ENCODE measurements around the gene WDR54.
"Not testable (repeated sequence)": the region's sequence is repeated elsewhere in the genome, so short reads cannot be mapped to it uniquely, and the experiment has no call there.

Gene WDR54

GRCh38 chr2:74458132-74458937 lies 36.8 kb downstream of the WDR54 start, which contains the start of gene WBP1:
TSS of gene WBP1 (plus strand) at chr2:74458438. CDS start at chr2:74458603, 165 bp downstream.
- Histone ChIP-seq H3K4me3 (ENCODE audit: insufficient read length, low read depth) (peak within 1 kb of the TSS; percentile 86), H3K9me3 (ENCODE audit: insufficient read depth, low read length) (no peaks in the 10 kb centered on the region), H3K27me3 (ENCODE audit: insufficient read depth, insufficient read length) (no peaks in the 10 kb centered on the region), H3K4me1 (ENCODE audit: insufficient read depth, insufficient read length) (no peaks in the 10 kb centered on the region), H3K9ac (ENCODE audit: insufficient read length, low read depth) (peak within 1 kb of the TSS; percentile 95), H3K36me3 (ENCODE audit: insufficient read depth, insufficient read length, low read length) (peaks cover 33% of the 10 kb centered on the region)
- no peak for TF ChIP-seq ZNF274 (IDR thresholded peaks at IDR 0.05; ENCODE audit: low read depth, low read length)
- TF ChIP-seq SUZ12 (IDR thresholded peaks at IDR 0.05; ENCODE audit: extremely low read depth, insufficient read depth, insufficient read length): no peak
- peak; percentile 45 for TF ChIP-seq YY1 (IDR thresholded peaks at IDR 0.05; ENCODE audit: insufficient read depth, insufficient read length)
- peak; percentile 99 for DNase-seq (ENCODE audit: low read depth, low spot score)

- H3K9ac ChIP-seq (ENCODE audit: insufficient read length, low read depth): peak overlapping the region; percentile 95
- H3K36me3 ChIP-seq (ENCODE audit: insufficient read depth, insufficient read length, low read length): peaks cover 35% of the 10 kb centered on the region
- no peaks in the 10 kb centered on the region for H3K9me3 ChIP-seq (ENCODE audit: insufficient read depth, low read length)
- no peaks in the 10 kb centered on the region for H3K27me3 ChIP-seq (ENCODE audit: insufficient read depth, insufficient read length)
- no peaks in the 10 kb centered on the region for H3K4me1 ChIP-seq (ENCODE audit: insufficient read depth, insufficient read length)
- DNase-seq (ENCODE audit: low read depth, low spot score): no peak
- TF ChIP-seq YY1 (IDR thresholded peaks at IDR 0.05; ENCODE audit: insufficient read depth, insufficient read length) (no peak), SUZ12 (IDR thresholded peaks at IDR 0.05; ENCODE audit: extremely low read depth, insufficient read depth, insufficient read length) (no peak), ZNF274 (IDR thresholded peaks at IDR 0.05; ENCODE audit: low read depth, low read length) (no peak)
- peak overlapping the region; percentile 86 for H3K4me3 ChIP-seq (ENCODE audit: insufficient read length, low read depth)
Observed at GRCh38 chr2:74458938-74459363, 37.4 kb downstream of the WDR54 start.

- H3K4me3 ChIP-seq (ENCODE audit: insufficient read length, low read depth); DNase-seq (ENCODE audit: low read depth, low spot score): not testable (repeated sequence)
Observed at GRCh38 chr2:74459503-74460118, 38.1 kb downstream of the WDR54 start.

GRCh38 chr2:74460187-74460586 lies 38.7 kb downstream of the WDR54 start:
- H3K27me3 ChIP-seq (ENCODE audit: insufficient read depth, insufficient read length); DNase-seq (ENCODE audit: low read depth, low spot score); H3K4me3 ChIP-seq (ENCODE audit: insufficient read length, low read depth); H3K9ac ChIP-seq (ENCODE audit: insufficient read length, low read depth); H3K4me1 ChIP-seq (ENCODE audit: insufficient read depth, insufficient read length); H3K9me3 ChIP-seq (ENCODE audit: insufficient read depth, low read length): not testable (repeated sequence)
- H3K36me3 ChIP-seq (ENCODE audit: insufficient read depth, insufficient read length, low read length): peaks cover 35% of the 10 kb centered on the region

More at GRCh38 chr2:74459503-74460118, 38.1 kb downstream of the WDR54 start:
- Histone ChIP-seq H3K9ac (ENCODE audit: insufficient read length, low read depth) (peak overlapping the region; percentile 38), H3K36me3 (ENCODE audit: insufficient read depth, insufficient read length, low read length) (peaks cover 35% of the 10 kb centered on the region)
- not testable (repeated sequence) for H3K9me3 ChIP-seq (ENCODE audit: insufficient read depth, low read length); H3K4me1 ChIP-seq (ENCODE audit: insufficient read depth, insufficient read length); H3K27me3 ChIP-seq (ENCODE audit: insufficient read depth, insufficient read length)

GRCh38 chr2:74461187-74462053 lies 39.9 kb downstream of the WDR54 start:
- no peak overlapping the region for H3K4me3 ChIP-seq (ENCODE audit: insufficient read length, low read depth)
- no peaks in the 10 kb centered on the region for H3K4me1 ChIP-seq (ENCODE audit: insufficient read depth, insufficient read length)
- H3K9me3 ChIP-seq (ENCODE audit: insufficient read depth, low read length): no peaks in the 10 kb centered on the region
- no peak for DNase-seq (ENCODE audit: low read depth, low spot score)
- peaks cover 29% of the 10 kb centered on the region for H3K36me3 ChIP-seq (ENCODE audit: insufficient read depth, insufficient read length, low read length)
- H3K27me3 ChIP-seq (ENCODE audit: insufficient read depth, insufficient read length): no peaks in the 10 kb centered on the region
- TF ChIP-seq YY1 (IDR thresholded peaks at IDR 0.05; ENCODE audit: insufficient read depth, insufficient read length) (no peak), ZNF274 (IDR thresholded peaks at IDR 0.05; ENCODE audit: low read depth, low read length) (no peak)
- no peak overlapping the region for H3K9ac ChIP-seq (ENCODE audit: insufficient read length, low read depth)

GRCh38 chr2:74462054-74462785 lies 40.7 kb downstream of the WDR54 start:
- H3K36me3 ChIP-seq (ENCODE audit: insufficient read depth, insufficient read length, low read length): peaks cover 29% of the 10 kb centered on the region
- TF ChIP-seq ZNF274 (IDR thresholded peaks at IDR 0.05; ENCODE audit: low read depth, low read length) (no peak), SUZ12 (IDR thresholded peaks at IDR 0.05; ENCODE audit: extremely low read depth, insufficient read depth, insufficient read length) (no peak), YY1 (IDR thresholded peaks at IDR 0.05; ENCODE audit: insufficient read depth, insufficient read length) (no peak)
- no peaks in the 10 kb centered on the region for H3K9me3 ChIP-seq (ENCODE audit: insufficient read depth, low read length)
- H3K4me3 ChIP-seq (ENCODE audit: insufficient read length, low read depth): no peak overlapping the region
- H3K4me1 ChIP-seq (ENCODE audit: insufficient read depth, insufficient read length): no peaks in the 10 kb centered on the region
- no peak for DNase-seq (ENCODE audit: low read depth, low spot score)
- no peak overlapping the region for H3K9ac ChIP-seq (ENCODE audit: insufficient read length, low read depth)
- no peaks in the 10 kb centered on the region for H3K27me3 ChIP-seq (ENCODE audit: insufficient read depth, insufficient read length)

GRCh38 chr2:74462786-74463105 lies 41.2 kb downstream of the WDR54 start:
- Histone ChIP-seq H3K9ac (ENCODE audit: insufficient read length, low read depth) (no peak overlapping the region), H3K9me3 (ENCODE audit: insufficient read depth, low read length) (no peaks in the 10 kb centered on the region), H3K36me3 (ENCODE audit: insufficient read depth, insufficient read length, low read length) (peaks cover 29% of the 10 kb centered on the region), H3K4me1 (ENCODE audit: insufficient read depth, insufficient read length) (no peaks in the 10 kb centered on the region), H3K4me3 (ENCODE audit: insufficient read length, low read depth) (no peak overlapping the region), H3K27me3 (ENCODE audit: insufficient read depth, insufficient read length) (no peaks in the 10 kb centered on the region)
- DNase-seq (ENCODE audit: low read depth, low spot score): no peak
- TF ChIP-seq YY1 (IDR thresholded peaks at IDR 0.05; ENCODE audit: insufficient read depth, insufficient read length) (no peak), SUZ12 (IDR thresholded peaks at IDR 0.05; ENCODE audit: extremely low read depth, insufficient read depth, insufficient read length) (no peak), ZNF274 (IDR thresholded peaks at IDR 0.05; ENCODE audit: low read depth, low read length) (no peak)

All from NT2/D1 (cell line).